Lower leg skin (tissue), 3 donors: ENCODE measurements around the gene TNNT2.

ENCODE experiments used
- POLR2A ChIP-seq, 2 donors: fragments of 450-650 bp; IDR thresholded peaks; one replicate each; pipeline ENCODE4 v1.6.1; 2016 to 2017; ENCODE audit warnings: antibody characterized with exemption in 2 of 2, mild to moderate bottlenecking in 1 of 2, moderate library complexity in 1 of 2
- TF ChIP-seq, protein P1 (sequence below), 3 donors: fragments of 450-650 bp; IDR thresholded peaks; one replicate each; pipeline ENCODE4 v1.5.1; 2016; ENCODE audit warnings: antibody characterized with exemption in 3 of 3, mild to moderate bottlenecking in 3 of 3, moderate library complexity in 2 of 3

DNA sequence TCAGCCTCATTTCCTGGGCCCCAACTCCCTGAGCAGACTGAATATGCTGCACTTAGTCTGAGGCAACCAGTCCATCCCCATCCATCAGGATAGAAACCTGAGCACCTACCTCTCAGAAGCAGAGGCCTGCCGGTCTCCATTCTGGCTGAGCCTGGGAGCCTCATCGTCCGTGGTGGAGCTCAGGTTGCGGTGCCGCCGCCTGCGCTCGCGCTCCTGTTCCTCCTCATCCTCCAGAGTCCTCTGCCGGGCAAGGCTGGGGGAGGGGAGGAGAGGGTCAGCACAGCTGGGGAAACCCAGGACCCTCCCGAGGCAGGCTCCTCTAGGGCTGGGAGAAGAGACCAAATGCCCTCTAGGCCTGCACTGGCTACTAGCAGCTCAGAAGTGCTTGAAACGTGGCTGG, 11.6 kb upstream of the TNNT2 start:
- TF ChIP-seq, protein P1, sequence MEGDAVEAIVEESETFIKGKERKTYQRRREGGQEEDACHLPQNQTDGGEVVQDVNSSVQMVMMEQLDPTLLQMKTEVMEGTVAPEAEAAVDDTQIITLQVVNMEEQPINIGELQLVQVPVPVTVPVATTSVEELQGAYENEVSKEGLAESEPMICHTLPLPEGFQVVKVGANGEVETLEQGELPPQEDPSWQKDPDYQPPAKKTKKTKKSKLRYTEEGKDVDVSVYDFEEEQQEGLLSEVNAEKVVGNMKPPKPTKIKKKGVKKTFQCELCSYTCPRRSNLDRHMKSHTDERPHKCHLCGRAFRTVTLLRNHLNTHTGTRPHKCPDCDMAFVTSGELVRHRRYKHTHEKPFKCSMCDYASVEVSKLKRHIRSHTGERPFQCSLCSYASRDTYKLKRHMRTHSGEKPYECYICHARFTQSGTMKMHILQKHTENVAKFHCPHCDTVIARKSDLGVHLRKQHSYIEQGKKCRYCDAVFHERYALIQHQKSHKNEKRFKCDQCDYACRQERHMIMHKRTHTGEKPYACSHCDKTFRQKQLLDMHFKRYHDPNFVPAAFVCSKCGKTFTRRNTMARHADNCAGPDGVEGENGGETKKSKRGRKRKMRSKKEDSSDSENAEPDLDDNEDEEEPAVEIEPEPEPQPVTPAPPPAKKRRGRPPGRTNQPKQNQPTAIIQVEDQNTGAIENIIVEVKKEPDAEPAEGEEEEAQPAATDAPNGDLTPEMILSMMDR (IDR thresholded peaks at IDR 0.05), result no peak
- TF ChIP-seq POLR2A (IDR thresholded peaks at IDR 0.05), result no peak
